Muscle of arm (tissue), 12 donors: Measurements from ENCODE around the gene VAV3. TPM values are rescaled to one million over a fixed set of nuclear protein-coding genes. Genes with fewer than 3 reads are reported as not detected.

Source experiments
- DNase-seq: peaks from one replicate; pipeline ENCODE4 v3.0.0-alpha.2; 2013
- polyA plus RNA-seq, 12 donors: library from polyadenylated mRNA; unstranded; fragments of 120-200 nt; gene quantifications; one replicate each; pipeline ENCODE4 v1.2.1, GENCODE V29; 2013; ENCODE audit not compliant: insufficient read length in 12 of 12

Gene VAV3
- polyA plus RNA-seq, 12 donors: 4.6 to 15.2 (median 5.8) TPM; not detected in 1

DNA sequence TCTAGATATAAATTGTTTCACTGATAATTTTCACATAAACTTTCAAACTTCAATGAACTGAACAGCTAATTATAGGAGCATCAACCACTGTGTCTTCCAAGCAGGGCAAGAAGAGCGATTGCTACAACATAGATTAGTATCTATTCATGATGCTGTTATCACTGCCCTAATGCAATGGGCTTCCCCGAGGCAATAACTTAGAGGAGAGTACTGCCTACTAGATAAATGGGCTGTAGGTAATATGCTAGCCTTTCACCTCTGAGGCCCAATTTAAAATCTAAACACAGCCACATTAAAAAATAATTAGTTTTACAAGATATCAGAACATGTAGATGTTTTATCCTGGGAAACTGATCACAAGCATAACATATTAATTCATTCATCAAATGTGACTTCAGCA lies 318.0 kb downstream of the VAV3 start:
- no peak for DNase-seq

DNA sequence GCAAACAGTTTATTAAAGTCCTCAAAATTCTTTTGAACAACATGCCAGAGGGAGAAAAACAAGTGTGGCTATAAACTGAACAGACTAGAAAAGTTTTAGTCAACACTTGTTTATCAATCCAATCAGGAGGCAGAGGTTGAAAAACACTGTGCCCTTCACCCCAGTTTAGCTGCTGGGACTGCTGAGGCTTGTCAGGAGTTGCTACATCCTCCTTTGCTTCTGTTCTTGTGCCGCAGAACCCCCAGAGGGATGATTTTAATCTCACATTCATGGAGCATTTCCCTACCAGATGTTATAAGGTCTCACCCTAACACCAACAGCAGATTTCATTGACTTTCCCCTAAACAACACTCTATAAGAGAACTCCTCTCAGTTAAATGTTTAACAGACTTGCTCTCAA lies 321.2 kb downstream of the VAV3 start:
- DNase-seq: no peak

DNA sequence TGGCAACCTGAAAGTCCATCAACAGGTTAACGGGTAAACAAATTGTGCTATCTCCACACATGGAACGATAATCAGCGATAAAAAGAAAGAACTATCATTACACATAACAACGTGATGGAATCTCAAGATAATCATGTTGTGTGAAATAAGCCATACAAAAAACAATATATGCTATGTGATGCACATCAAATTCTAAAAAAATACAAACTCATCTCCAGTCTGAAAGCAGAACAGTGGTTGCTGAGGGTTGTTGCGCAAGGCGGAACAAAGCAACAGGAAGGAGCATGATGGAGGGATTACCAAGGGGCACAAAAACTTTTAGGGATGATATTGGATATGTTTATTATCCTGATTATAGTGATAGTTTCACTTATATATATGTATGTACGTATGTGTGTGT lies 324.8 kb downstream of the VAV3 start:
- DNase-seq: no peak

DNA sequence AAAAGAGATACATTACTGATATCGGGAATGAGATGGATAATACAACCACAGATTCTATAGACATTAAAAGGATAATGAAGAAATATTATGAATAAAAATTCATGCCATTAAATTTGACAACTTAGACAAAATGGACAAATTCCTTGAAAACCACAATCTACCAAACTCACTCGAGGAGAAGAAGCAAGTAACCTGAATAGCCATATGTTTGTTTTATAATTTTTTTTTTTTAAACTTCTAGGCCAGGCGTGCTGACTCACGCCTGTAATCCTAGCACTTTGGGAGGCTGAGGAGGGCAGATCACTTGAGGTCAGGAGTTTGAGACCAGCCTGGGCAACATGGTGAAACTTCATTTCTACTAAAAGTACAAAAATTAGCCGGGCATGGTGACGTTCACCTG lies 327.9 kb downstream of the VAV3 start:
- no peak for DNase-seq

DNA sequence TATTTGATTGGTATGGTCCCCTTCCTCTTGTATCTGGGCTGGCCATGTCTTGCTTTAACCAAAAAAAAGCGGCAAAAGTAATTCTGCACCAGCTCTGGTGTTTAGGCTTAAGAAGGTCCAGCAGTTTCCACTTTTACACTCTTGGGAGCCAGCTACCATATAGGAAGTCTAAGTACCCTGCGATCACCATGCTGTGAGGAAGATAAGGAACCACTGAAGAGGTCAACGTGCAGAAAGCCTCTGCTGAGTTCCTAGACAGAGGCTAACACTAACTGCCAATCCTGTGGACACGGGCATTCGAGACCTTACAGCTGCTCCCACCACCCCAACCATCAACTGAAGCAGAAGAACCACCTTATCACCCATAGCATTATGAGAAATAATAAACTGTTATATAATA lies 331.4 kb downstream of the VAV3 start:
- no peak for DNase-seq

DNA sequence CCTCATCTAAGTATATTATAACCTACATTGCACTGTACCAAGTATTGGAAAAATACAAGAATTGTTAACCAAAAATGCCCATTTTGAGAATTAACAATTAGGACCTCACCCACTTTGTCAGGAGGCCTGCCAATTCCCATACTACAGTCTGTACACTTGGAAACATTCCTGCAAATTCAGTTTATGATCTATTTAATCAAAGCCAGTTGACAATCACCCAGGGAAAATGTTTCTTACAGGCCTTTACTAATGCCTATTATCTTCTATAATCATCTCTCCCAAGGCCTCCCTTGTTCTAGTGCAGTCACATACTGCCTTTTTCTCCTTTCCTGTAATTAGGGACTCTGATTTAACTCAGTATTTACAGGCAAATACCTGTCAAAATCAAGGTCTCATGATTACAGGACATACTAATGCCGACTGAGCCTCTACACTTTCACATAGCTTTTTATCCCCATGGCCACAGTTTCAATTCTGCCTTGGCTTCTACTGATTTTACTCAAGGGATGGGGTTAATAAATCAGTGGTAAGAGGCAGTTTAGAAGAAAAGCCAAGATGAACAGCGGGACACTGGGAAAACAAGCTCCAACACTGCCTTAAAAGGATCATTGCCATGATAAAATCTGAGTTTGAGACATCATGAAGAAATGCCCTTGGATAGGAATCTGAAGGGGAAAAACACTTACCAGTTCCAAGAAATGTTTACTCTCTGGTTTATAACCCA lies 338.7 kb downstream of the VAV3 start:
- DNase-seq: no peak

DNA sequence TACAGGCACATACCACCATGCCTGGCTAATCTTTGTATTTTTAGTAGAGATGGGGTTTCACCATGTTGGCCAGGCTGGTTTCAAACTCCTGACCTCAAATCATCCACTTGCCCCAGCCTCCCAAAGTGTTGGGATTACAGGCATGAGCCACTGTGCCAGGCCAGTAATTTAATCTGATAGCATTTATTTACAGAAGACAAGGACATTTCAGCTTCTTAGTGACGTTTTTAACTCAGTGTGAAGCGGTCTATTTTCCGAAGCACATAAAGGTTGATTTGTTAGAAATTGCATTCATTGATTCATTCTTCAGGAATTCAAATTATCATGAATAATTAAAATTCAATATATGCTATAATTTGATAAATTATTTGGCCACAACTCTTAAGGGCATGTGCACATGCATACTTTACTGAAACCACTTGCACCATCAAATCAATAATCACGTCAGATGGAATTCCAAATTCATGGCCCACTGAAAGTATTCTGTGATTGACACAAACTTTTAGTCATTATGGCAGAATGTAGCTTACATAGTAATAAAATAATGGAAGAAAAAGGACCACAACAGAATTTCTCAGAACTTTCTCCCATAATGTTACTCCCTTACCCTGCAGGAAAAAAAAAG lies 339.5 kb downstream of the VAV3 start:
- DNase-seq: no peak

DNA sequence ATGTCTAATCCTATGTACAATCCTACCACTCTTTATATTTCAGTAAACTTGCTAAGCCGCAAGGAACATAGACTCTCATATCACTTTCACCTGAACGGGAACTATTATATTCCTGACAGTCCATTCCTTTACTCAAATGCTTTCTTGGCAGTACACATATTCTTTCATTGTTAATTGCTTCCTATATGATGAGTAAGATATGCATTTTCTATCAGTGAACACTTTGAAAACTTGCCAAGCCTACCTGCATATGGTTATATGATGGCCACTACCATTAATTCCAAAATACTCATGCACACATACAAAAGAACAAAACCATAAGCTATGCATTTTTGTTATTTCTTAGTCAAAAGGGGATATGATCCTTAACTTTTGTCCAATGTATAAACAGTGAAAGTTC lies 341.5 kb downstream of the VAV3 start:
- no peak for DNase-seq

DNA sequence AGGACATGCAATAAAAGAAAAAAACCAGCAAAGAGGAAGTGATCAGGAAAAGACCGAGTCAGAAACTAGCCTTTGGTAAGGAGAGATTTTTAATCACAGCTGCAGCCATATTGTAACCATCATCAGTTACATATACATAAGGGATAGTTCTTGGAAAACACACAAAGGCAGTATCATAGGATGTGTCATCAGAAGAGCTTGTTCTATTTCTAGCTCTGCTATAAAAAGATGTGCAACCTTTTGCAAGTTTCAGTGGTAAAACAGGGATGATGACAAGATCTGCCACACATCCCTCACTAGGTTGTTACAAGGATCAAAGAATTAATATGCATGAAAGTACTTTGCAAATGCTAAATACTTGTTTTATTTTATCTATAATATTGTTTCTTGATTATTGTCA lies 342.0 kb downstream of the VAV3 start:
- DNase-seq: peak; percentile 1

DNA sequence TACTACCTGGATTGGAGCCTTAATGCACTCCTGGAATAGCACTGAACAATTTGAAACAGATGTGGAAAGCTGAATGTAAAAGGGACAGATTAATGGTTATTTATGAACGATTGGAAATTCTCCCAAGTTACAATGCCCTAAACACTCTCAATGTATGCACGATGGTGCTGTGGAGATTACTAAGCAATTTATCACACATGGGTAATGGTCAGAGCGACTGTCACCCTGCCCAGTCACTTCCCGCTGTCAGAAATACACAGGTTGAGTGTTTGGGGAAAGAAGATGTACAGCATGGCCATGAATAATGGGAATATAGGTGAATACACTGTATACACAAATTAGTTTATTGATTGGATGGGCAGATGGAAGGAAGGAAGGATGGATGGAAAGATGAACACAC lies 342.4 kb downstream of the VAV3 start:
- DNase-seq: peak; percentile 2

DNA sequence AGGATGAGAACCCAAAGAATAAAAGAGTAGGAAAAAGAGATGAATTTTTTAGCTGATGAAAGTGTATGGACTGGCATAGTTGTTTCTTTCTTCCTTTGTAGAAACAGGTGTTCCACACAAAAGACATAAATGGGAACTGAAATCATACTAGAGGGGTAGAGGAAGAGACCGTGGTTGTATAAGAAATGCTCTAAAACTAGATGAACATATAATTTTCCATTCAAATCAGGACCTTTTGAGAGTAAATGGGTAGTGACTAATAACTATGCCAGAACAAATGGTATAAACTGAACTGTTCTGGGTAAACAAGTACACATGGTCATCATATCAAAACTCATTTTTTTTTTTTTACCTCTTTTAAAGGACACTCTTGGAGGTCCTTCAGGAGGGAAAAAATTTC lies 344.2 kb downstream of the VAV3 start:
- DNase-seq: no peak

DNA sequence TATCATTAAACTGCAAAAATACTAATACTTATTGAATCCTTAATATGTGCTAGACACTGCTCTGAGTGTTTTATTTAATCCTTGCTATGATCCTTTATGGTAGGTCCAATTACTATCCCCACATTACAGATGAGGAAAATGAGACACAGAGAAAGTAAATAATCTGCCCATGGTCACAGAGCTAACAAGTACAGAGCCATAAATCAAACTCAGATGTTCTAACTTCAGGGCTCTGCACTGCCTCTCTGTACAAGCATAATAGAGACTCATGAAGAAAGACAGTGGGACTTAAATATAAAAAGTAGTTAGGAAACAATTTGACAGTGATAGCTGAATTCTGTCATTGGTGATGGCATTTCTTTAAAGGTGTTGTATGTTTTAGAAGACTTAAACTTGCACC lies 346.4 kb downstream of the VAV3 start:
- DNase-seq: no peak

DNA sequence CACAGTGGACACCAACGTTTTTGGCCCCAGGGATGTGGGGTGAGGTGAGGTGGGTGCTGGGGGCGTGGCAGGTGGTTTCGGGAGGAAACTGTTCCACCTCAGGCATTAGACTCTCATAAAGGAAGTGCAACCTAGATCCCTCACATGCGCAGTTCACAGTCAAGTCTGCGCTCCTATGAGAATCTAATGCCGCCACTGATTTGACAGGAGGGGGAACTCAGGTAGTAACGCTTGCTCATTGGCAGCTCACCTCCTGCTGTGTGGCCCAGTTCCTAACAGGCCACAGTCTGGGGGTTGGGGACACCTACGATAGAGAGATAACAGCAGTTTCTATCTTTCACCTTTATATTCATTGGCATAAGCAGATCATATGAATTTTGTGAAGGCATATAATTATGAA lies 347.1 kb downstream of the VAV3 start:
- DNase-seq: no peak

DNA sequence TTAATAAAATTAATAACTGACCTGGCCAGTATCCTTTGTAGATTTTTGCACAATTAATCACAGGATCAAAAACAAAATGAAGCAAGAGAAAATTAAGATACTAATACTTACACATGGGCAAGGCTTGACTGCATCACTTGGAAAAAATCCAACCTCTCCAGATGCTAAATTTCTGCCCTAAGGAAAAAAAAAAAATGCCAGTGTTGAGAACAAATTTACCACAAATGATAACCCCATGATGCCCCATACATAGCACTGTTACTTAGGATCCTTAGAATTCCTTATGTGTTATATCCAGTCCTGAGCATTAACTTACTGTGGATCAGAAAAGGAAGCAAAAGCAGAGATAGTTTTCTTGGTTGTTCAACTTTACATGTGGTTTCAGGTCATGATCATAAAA lies 347.5 kb downstream of the VAV3 start:
- no peak for DNase-seq

DNA sequence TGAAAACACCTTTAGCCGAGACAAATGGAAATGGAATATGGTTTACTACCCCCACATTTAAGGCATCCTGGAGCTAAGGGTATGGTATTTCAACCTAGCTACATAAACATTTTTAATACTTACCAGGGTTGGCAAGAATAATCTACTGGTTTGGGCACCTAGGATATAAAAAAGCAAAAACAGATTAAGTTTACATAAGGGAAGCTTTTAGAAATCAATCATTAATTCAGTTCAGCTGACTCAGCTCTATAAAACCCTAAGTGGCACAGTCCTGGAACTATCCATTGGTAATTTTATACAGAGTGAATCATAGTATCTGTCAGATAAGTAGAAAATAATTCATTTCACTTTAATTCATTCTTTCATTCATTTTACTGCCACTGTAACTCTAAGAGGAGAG lies 355.2 kb downstream of the VAV3 start:
- DNase-seq: no peak

DNA sequence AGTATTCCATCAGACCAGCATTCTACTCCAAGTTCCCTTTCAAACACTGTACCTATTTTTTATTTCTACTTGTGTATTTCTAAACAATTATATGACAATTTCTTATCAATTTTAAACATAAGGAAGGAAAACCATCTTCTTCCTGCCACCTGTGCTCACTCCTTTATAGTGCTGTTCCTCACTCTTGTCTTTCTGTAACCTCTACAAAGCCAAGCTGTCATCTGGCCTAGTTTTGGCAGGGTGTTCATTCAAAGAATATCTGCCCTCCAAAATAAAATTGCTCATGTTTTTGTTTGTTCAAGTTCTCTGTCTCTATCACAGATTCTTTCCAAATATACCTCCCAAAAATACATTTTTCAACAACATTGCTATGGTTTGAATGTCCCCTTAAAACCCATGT lies 360.2 kb downstream of the VAV3 start:
- no peak for DNase-seq

DNA sequence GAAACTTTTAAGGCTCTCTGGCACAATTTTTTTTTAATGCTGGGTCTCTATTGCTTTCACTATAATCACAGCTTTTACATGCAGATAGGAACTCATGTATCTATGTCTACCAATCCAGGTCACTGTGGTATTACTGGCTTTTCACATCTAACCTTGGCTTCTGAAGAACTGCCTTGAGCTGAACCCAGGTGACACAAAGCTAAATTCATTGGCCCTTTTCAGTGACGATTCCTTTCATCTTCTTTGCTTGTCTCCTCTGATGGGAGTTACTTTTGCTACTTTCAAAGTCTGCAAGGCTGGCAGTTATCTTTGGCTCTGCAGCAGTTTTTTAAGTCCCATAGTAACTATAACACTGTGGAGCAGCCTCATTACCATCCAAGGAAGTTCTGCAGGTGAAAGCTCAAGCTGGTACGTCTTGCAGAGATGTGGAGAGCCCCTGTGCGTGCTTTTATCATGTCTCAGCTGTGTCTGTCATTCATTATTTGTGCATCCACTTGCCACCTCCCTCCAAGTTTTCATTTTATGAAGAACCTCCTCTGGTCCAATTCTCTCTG lies 364.3 kb downstream of the VAV3 start:
- DNase-seq: no peak

DNA sequence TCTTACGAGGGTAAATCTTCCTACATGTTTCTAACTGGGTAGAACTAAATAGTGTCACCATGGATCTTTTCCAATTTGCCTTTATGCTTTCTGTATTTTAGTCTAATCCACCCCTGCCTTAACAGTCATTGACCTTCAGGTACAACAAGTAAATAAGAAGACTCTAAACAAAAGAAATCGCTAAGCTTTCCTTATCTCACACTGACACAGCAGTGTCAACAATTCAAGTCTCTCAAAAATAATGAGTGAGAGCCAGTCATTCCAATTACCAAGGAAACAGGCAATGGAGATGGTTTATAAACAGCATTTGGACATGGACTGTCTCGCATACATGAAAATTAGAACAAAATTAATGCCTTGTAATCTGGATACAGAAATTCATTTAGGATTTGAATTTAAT lies 365.8 kb downstream of the VAV3 start:
- DNase-seq: no peak

DNA sequence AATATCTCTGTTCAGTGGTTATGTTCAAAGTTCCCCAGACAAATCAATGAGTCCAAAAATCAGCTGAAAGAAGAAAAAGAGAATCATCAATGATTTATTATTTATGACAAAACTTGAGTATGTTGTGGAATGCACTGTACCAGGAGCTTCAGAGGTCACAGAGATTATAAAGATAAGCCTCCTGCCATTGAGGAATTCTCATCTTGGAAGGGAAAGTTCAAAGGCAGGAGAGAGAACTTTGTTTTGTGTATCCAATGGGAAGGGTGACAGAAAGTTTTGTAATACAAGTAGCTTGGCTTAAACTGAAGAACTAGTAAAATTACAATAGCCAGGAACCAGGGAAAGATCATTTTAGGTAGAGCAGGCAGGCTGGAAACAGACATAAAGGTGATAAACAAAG lies 367.7 kb downstream of the VAV3 start:
- no peak for DNase-seq

DNA sequence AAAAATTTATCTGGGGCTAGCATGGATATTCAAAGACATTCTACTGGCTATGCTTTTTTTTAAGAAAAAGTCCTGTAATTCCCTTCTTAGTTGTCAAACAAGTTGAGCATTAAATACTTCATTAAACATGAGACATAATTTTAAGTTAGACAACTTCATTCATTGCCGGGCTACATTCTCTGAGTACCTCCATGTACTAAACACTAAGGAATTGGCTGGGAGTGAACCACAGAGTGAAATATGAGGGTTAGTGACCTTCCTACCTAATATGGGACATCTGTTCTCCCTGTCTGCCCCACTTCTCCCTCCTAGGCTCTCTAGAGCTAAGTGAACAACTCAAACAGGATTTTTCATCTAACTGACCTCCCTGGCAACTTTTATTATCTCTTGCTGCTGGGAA lies 370.4 kb downstream of the VAV3 start:
- DNase-seq: no peak

DNA sequence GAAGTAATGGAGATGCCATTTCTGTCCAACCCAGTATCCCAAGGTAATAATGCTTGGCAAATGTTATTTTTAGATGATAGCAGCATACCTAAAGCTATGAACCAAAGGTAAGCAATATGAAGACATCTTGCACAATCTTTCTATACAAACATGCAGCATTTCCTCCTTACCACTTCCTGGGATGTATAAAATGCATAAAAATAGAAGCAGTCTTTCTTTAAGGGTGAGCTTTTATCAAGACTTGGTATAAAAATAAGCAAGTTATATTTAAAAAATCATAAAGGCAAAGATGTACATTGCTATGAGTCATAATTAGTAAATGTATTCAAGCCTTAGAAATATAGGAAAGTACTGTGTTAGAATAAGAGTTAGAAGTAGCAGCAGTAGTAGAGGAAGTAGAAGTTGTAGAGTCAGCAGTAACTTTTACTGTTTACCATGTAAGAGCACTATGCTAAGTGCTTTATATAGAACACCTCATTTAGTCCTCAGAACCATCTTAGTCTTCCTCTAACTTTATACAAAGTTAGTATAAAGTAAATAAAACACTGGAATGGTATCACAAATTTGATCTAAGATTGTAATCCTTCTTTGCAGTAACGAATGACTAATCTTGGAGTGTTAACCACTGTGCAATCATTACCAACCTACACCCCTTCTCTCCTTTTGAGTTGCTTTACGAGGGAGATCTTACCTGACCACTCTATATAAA lies 371.3 kb downstream of the VAV3 start:
- no peak for DNase-seq

DNA sequence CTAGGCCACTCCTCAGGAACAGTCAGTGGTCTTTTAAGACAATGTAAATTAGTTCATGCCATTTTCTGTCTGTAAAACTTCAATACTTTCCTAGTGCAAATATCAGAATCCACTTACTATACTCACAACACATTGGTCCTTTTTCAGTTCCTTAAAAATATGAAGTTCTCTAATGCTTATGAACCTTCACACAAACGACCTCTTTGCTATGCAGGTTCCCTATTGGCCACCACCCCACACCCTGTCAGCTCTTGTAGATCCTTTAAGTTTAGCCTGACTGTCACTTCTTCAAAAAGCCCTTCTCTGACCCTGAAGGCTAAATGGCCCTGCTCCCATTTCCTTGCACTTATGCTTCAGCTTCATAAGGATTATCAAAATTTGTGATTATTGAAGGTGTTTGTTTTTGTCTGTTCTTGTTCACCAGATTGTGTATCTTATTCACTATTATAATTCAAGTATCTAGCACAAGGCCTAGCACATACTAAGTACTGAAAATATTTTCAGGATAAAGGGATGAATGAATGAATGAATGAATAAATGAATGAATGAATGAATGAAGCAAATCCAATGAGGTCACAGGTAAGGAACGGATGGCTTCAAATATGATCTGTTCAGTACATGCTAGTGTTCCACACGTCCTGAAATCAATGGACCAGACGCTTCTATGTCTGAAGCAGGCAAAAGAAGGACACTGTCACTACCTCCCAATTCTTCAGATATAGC lies 373.9 kb downstream of the VAV3 start:
- no peak for DNase-seq
